ENCODE measurements around the gene ABI1.

ABI1 gene

GRCh38 chr10:26863351-26864076, 2.8 kb upstream of the ABI1 start:
- no peak for DNase-seq (ENCODE audit: low read depth, low spot score)
- POLR2A ChIA-PET = interaction anchor here (1.0 kb wide), 1 partner anchor 20 kb away, joined by 3 read pairs; no protein-coding TSS in a partner anchor
- no peak overlapping the region for H3K4me3 ChIP-seq (ENCODE audit: low read depth, low read length)
- TF ChIP-seq CTCF (IDR thresholded peaks at IDR 0.05; ENCODE audit: insufficient read depth, low read length, missing control alignments) = no peak
- CTCF ChIA-PET = interaction anchor here (0.6 to 3.0 kb wide), 4 partner anchors 8 to 148 kb away, joined by 3 to 38 read pairs (median 10); no protein-coding TSS in a partner anchor

- TF ChIP-seq CTCF (IDR thresholded peaks at IDR 0.05; ENCODE audit: insufficient read depth, low read length, missing control alignments) = peak; percentile 68
- H3K4me3 ChIP-seq (ENCODE audit: low read depth, low read length) = peak overlapping the region; percentile 37
- ChIA-PET POLR2A (no interaction called here), CTCF (interaction anchor here (0.6 to 3.0 kb wide), 32 partner anchors 10 to 182 kb away, joined by 3 to 38 read pairs (median 4); no protein-coding TSS in a partner anchor)
- no peak for DNase-seq (ENCODE audit: low read depth, low spot score)
Measured at GRCh38 chr10:26861205-26861998, 644 bp upstream of the ABI1 start.

GRCh38 chr10:26860102-26860442, 686 bp downstream of the ABI1 start:
- TF ChIP-seq CTCF (IDR thresholded peaks at IDR 0.05; ENCODE audit: insufficient read depth, low read length, missing control alignments) = no peak
- CTCF ChIA-PET = interaction anchor here (1.6 to 3.0 kb wide), 5 partner anchors 11 to 128 kb away, joined by 4 to 38 read pairs (median 10); no protein-coding TSS in a partner anchor
- DNase-seq (ENCODE audit: low read depth, low spot score) = peak; percentile 23
- POLR2A ChIA-PET = interaction anchor here (0.6 to 0.7 kb wide), 2 partner anchors 135 to 163 kb away, joined by 3 read pairs; no protein-coding TSS in a partner anchor
- peak overlapping the region; percentile 85 for H3K4me3 ChIP-seq (ENCODE audit: low read depth, low read length)

- DNase-seq (ENCODE audit: low read depth, low spot score) = no peak
- POLR2A ChIA-PET = interaction anchor here (0.6 to 0.7 kb wide), 2 partner anchors 135 to 163 kb away, joined by 3 read pairs; no protein-coding TSS in a partner anchor
- no peak for TF ChIP-seq CTCF (IDR thresholded peaks at IDR 0.05; ENCODE audit: insufficient read depth, low read length, missing control alignments)
- H3K4me3 ChIP-seq (ENCODE audit: low read depth, low read length) = peak overlapping the region; percentile 85
- CTCF ChIA-PET = interaction anchor here (2.8 kb wide), 1 partner anchor 23 kb away, joined by 6 read pairs; no protein-coding TSS in a partner anchor
Measured at GRCh38 chr10:26859241-26860101, 1.3 kb downstream of the ABI1 start.

GRCh38 chr10:26858707-26859034, 2.1 kb downstream of the ABI1 start:
- DNase-seq (ENCODE audit: low read depth, low spot score) = no peak
- H3K4me3 ChIP-seq (ENCODE audit: low read depth, low read length) = peak overlapping the region; percentile 85
- CTCF ChIA-PET = no interaction called here
- POLR2A ChIA-PET = no interaction called here
- TF ChIP-seq CTCF (IDR thresholded peaks at IDR 0.05; ENCODE audit: insufficient read depth, low read length, missing control alignments) = no peak

All from AG04449 (cell line).